ENCODE measurements around the gene ABCC9. TPM values are rescaled to one million over a fixed set of nuclear protein-coding genes. Genes with fewer than 3 reads are reported as not detected.

The ABCC9 gene
- total RNA-seq, 1 experiment from 2014 or later: 0.03 TPM

DNA sequence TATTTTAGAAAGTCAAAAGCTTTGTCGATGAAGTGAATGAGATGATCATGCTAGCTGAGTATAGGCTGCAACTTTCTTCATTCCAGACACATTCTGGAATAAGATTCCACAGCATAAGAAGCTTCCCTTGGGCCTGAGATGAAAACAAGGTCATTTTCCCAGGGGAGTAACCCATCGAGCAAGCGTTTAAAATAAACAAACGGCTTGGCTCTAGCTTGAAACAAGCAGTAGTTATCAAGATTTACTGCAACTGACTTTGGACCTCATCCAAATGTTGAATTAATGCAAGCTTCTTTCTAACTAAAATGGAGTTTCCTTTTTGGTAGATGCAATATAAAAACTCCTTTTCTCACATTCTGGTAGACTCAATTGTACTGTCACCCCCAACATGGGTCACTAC lies 189.7 kb downstream of the ABCC9 start:
- TF ChIP-seq, protein P1, sequence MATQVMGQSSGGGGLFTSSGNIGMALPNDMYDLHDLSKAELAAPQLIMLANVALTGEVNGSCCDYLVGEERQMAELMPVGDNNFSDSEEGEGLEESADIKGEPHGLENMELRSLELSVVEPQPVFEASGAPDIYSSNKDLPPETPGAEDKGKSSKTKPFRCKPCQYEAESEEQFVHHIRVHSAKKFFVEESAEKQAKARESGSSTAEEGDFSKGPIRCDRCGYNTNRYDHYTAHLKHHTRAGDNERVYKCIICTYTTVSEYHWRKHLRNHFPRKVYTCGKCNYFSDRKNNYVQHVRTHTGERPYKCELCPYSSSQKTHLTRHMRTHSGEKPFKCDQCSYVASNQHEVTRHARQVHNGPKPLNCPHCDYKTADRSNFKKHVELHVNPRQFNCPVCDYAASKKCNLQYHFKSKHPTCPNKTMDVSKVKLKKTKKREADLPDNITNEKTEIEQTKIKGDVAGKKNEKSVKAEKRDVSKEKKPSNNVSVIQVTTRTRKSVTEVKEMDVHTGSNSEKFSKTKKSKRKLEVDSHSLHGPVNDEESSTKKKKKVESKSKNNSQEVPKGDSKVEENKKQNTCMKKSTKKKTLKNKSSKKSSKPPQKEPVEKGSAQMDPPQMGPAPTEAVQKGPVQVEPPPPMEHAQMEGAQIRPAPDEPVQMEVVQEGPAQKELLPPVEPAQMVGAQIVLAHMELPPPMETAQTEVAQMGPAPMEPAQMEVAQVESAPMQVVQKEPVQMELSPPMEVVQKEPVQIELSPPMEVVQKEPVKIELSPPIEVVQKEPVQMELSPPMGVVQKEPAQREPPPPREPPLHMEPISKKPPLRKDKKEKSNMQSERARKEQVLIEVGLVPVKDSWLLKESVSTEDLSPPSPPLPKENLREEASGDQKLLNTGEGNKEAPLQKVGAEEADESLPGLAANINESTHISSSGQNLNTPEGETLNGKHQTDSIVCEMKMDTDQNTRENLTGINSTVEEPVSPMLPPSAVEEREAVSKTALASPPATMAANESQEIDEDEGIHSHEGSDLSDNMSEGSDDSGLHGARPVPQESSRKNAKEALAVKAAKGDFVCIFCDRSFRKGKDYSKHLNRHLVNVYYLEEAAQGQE (IDR thresholded peaks at IDR 0.05; ENCODE audit: insufficient read depth in 1 of 2, low read depth in 2 of 2, low read length in 1 of 2): no peak
- TF ChIP-seq POLR2AphosphoS5 (IDR thresholded peaks at IDR 0.05; ENCODE audit: low read depth, low read length): no peak
- TF ChIP-seq, protein P2, sequence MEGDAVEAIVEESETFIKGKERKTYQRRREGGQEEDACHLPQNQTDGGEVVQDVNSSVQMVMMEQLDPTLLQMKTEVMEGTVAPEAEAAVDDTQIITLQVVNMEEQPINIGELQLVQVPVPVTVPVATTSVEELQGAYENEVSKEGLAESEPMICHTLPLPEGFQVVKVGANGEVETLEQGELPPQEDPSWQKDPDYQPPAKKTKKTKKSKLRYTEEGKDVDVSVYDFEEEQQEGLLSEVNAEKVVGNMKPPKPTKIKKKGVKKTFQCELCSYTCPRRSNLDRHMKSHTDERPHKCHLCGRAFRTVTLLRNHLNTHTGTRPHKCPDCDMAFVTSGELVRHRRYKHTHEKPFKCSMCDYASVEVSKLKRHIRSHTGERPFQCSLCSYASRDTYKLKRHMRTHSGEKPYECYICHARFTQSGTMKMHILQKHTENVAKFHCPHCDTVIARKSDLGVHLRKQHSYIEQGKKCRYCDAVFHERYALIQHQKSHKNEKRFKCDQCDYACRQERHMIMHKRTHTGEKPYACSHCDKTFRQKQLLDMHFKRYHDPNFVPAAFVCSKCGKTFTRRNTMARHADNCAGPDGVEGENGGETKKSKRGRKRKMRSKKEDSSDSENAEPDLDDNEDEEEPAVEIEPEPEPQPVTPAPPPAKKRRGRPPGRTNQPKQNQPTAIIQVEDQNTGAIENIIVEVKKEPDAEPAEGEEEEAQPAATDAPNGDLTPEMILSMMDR (IDR thresholded peaks at IDR 0.05): no peak
- TF ChIP-seq SIN3A (IDR thresholded peaks at IDR 0.05; ENCODE audit: borderline replicate concordance, insufficient read depth, low read depth, low read length): no peak
- H3K27me3 ChIP-seq (ENCODE audit: control insufficient read depth, insufficient read depth, low read length): no peaks in the 10 kb centered on the region
- in situ Hi-C loops (cut with HindIII; ENCODE audit: low pct_unique_long_range_greater_than_20kb, low sequenced_read_pairs): no loop called here
- intact Hi-C loops (cut with micrococcal nuclease; ENCODE audit: unreplicated experiment): no loop called here
- no peak overlapping the region for H3K27ac ChIP-seq (ENCODE audit: low read length)
- ChIA-PET POLR2A (no interaction called here), CTCF (no interaction called here)
- no peaks in the 10 kb centered on the region for H3K36me3 ChIP-seq (ENCODE audit: control insufficient read depth, insufficient read depth, low read length)
- no peaks in the 10 kb centered on the region for H3K4me1 ChIP-seq (ENCODE audit: control insufficient read depth, insufficient read depth, low read length)
- DNase-seq (ENCODE audit: low read depth, low spot score) (no peak), ATAC-seq (no peak)
- BruUV-seq (replicated peaks): no TSS peak
- H3K9me3 ChIP-seq (ENCODE audit: control insufficient read depth, insufficient read depth, low read depth, low read length): no peaks in the 10 kb centered on the region
- no peak overlapping the region for H3K4me3 ChIP-seq (ENCODE audit: low read depth in 2 of 2, low read length in 2 of 2)

Other genes with a start within 250 kb of the ABCC9 start
- gene KCNJ8, start 166.7 kb downstream of the ABCC9 start, total RNA-seq (2021; ENCODE audit: unreplicated experiment): not detected
- gene CMAS, start 104.8 kb upstream of the ABCC9 start, total RNA-seq (2021; ENCODE audit: unreplicated experiment): 24.3 TPM